T47D (cell line): ENCODE results near the gene CSNK1G3.

Source experiments
- DNase-seq, 2 experiments: peaks; one replicate each; pipeline versions ENCODE4 v3.0.0 to v3.0.0-alpha.2; 2011 to 2012; ENCODE audit warnings: low read depth in 1 of 2, low spot score in 1 of 2
- JUND ChIP-seq: IDR thresholded peaks from 2 replicates; pipeline ENCODE4 v1.6.1; 2012; ENCODE audit warnings: low read depth
- in situ Hi-C: cut with HindIII; loops from 2 replicates; pipeline ENCODE4 v1.10.0; 2016; ENCODE audit warnings: low sequenced_read_pairs, low pct_unique_long_range_greater_than_20kb

CSNK1G3 gene

DNA sequence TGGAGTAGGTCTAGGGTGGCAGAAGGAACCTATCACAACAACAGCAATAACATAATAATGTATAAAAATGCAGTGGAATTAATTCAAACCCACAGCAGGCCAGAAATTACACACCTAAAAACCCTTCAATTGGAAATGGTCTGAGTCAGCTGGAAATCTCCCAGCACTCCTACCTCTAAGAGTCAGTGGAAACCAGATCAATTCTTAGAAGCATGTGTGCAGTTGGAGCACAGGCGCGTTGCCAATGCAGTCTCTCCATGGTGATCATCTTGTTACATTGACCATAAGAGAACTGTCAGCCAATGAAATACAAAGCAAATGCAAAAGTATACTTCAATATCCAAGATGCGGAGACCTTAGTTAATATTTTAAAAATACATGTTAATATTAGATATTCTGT, 15.1 kb upstream of the CSNK1G3 start:
- DNase-seq, result no peak
- TF ChIP-seq JUND, result no peak
- in situ Hi-C loops, result no loop called here

DNA sequence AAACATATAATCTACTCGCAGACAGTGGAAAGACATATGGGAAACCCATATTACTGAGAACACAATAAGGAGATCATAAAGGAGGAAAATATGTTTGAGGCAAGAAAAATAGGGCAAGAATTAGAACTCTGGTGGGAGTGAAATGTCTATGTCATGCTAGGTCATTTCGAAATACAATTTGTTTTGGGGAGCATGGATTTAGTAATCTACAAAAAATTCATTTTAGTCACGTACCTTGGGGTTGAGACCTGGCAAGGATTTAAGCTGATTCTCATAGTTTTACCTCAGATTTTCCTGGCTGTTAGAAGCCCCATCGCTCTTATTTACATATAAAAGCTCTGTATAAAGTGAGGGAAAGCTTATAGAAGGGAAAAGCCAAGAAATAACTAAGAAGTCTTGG, 11.5 kb upstream of the CSNK1G3 start:
- in situ Hi-C loops, result no loop called here
- TF ChIP-seq JUND, result no peak
- DNase-seq, result no peak

DNA sequence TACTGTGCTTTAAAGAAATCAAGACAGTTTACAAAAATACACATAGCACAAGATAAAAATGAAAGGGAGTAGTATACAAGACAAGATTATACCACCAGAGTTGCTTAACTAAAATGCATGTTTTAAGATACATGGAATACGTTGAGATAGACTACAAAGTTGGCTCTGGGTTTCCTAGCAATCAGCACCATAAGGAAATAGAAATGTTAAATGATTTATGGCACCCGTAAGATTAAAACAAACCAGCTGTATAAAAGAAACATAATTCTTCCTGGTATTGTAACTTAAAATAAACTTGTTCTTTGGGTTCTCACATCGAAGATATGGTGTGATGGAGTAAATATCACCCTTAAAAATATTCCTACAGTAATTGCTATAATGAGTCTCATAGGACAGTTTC, 9.9 kb upstream of the CSNK1G3 start:
- no peak for TF ChIP-seq JUND
- no peak for DNase-seq
- in situ Hi-C loops, result no loop called here

DNA sequence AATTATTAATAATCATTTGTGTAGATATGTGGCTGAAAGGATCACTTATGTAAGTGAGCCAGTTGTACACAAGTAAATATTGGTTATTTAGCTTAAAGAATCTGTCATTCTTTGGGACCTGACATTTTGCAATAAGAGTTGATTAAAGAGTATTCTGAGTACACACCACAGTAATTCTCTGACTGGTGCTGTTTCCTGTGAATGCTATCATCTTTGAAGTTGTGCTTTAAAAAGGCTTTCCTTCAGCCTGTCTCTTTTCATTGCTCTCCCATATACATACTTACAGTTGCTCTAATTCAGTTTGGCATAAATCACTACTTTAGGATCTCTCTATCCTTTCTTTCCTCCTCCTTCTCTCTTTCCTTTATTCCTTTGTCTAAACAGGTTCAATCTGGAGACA, 8.7 kb upstream of the CSNK1G3 start:
- no peak for DNase-seq
- no peak for TF ChIP-seq JUND
- in situ Hi-C loops, result no loop called here

DNA sequence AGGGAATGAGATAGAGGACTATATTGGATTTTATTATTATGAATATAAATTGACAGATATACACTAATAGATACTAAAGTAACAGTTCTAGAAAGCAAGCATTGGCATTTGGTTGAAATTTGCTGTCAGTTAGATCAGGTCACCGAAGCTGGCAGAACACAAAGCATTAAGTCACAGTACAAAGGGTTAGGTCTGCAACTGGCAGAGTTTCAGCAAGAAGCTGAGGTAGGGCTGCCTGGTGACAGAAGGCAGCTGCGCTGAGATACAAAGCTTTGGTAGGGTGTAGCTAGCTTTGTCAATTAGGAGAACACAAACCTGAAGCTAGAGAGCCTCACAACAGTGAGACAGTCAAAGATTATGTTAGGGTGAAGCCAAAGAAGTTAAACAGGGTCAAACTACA, 6.3 kb upstream of the CSNK1G3 start:
- no peak for DNase-seq
- in situ Hi-C loops, result no loop called here
- no peak for TF ChIP-seq JUND

DNA sequence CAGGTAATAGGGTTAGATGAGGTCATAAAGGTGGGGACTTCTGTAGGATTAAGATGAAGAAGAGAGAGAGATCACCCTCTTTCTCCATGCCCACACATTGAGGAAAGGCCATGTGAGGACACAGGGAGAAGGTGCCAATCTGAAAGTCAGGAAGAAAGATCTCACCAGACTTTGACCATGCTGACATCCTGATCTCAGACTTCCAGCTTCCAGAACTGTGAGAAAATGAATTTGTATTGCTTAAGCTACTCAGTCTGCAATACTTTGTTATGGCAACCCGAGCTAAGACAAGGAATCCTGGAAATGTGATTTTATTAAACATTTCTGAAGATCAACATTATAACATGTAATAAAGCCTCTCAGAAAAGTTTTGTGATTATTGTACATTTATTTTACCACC, 3.5 kb upstream of the CSNK1G3 start:
- in situ Hi-C loops, result no loop called here
- DNase-seq, result no peak
- TF ChIP-seq JUND, result no peak

DNA sequence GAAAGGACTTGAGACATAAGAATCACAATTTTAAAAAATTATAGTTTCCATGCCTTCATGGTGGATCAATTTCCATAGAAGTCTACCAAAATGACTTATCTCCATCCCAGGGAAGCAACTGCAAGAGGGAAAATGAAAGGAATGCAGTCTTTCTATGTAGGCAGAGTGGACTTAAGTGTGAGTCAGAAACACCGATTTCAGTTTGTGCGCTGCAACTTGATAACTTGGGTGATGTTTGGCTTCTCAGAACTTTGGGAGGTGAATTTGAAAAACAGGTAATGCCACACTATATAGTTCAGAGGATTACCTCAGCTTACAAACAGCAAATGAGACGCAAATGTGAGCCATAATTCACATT, 708 bp upstream of the CSNK1G3 start:
- no peak for DNase-seq
- in situ Hi-C loops, result no loop called here
- TF ChIP-seq JUND, result no peak

DNA sequence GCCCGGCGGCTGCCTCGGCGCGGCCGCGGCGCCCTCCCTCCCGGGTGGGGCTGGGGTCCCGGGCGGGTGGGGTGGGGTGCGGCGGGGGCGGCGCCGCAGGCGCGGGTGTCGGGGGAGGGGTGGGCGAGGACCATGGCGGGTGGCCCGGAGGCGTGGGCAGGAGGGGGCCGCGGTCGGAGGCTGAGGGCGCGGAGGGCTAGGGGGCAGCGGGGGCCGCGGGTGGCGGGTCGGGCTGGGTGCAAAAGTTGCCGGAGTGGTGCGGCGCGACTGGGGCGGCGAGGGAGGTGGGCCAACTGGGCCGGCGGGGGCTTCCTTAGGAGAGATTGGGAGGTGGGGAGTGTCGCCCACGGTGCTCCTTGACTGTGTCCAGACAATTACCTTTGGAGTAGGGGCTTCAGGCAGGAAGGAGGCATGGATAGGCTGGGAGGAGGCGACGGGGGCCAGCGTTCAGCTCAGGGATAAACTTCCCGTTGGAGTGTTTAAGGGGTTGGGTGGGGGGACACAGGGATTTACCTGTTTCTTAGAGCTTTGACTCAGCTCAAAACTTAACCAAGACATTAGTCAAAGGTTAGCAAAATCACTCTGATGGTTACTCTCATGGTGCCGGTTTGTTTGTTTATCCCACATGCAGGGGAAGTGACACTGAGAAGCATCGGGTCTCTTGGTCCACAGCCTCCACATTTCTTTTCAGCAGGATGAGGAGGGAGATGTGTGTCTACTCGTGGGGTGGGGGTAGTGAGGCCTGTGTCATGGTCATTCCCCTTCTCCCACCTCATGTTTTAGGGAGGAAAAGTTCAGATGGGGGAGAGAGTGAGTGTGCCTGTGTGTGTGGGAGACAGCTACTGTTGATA, 859 bp downstream of the CSNK1G3 start:
- peak in 1 of 2 experiments; percentile 11 for DNase-seq
- in situ Hi-C loops, result no loop called here
- no peak for TF ChIP-seq JUND

DNA sequence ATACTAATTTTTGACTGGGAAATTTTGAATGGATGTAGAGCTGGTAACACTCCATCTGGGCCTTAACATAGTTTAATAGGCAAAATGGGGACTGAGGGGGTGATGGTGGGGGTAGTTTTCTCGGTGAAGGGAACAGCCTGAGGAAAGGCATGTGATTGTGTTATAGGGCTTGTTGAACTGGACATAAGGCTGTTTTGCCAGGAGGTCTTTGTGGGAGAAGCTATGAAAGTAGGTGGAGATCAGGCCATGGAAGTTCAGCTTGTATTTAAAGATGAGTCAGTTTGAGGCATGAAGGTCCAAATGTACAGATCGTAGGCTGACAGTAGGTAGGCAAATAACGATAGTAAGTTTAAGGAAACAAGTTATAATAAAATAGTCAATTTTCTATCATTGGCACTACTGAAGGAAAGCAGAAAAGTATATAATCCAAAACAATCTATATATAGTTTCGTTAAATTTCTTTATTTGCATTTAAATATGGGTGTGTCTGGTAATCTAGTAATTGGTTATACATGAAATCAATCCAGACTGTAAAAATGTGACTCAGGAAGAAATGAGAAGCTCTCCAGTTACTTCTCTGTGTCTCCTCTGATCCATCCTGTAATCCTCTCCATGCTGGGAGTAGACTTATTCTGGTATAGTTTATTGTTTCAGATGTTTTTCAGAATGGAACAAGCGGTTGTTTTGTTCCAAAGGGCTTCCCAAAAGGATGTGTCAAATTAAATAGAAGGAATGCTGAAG, 2.8 kb downstream of the CSNK1G3 start:
- DNase-seq, result no peak
- in situ Hi-C loops, result no loop called here
- no peak for TF ChIP-seq JUND

DNA sequence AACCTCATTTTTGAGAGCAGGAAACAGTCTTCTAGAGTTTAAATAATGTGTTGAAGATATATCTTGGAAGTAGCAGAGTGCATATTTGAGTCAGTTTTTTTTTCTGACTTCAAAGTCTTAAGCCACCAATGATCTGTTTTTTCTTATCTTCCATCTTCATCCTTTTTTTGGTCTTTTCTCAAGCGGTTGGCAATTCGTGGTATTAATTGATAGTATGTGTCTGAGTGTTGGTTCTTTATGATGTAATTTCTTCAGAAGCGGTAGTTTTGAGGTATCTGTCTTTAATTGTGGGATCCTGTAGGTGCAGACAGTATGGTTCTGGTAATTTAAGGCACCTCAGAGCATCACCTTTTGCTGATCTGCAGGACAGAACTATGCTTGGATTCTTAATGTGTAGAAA, 3.9 kb downstream of the CSNK1G3 start:
- no peak for TF ChIP-seq JUND
- no peak for DNase-seq
- in situ Hi-C loops, result no loop called here

DNA sequence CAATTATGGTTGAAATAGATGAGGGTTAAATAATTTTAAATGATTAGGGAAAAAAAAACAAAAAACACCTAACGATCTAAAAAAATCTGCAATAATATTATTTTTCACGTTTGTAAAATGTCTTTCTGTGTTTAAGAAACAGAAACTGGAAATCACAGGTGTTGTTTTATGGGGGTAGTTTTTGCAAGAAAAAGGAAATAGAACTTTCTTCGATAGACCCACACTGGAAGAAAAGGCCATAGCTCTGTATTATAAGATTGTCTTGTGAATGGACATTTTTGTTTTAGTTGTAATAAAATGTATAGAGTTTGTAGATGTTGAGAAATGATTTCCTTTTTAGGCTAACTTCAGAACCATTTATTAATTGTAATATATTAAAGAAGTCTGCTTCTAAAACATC, 5.5 kb downstream of the CSNK1G3 start:
- in situ Hi-C loops, result no loop called here
- no peak for DNase-seq
- TF ChIP-seq JUND, result no peak

DNA sequence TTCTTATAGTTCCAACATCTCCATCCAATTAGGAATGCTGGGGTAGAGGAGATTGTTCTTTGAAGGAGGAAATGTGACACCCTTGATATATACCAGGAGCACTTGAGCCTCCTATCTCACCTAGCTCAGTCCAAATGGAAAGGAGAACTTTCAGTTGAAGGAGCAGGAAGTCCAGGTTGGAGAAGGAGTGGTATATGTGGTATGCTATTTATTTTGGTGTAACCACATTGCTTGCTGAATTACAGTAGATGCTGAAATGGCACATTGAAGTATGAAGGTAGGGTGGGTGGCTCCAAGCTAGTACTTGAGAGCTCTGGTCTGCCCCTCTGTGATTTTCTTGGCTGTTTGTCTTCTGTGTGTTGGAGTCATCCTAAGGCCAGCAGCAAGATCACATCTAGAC, 6.1 kb downstream of the CSNK1G3 start:
- in situ Hi-C loops, result no loop called here
- TF ChIP-seq JUND, result no peak
- DNase-seq, result no peak

DNA sequence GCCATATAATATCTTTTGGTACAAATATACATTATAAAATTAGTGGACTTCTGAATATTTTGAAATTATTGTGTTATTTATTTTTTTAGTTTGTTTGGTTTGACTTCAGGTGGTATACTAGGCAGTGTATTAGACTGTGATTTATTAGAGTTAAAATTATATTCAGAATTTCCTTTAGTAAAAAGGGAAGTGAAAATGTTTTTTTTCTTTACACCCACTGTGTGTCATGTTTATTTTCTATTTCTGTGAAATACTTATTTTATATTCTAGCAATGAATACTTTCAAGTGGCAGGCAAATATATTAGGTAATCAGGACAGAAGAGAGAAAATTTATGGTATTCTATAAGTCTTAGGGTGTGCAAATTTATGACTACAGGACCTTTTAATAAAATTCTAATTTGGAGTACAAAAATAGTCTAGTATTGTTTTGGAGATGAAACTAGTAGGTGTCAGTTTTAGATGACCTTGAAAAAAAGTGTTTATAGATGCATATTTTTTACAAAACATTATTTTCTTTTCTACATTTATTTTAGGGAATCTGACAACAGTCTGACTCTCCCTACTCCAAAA, 8.8 kb downstream of the CSNK1G3 start:
- no peak for DNase-seq
- no peak for TF ChIP-seq JUND
- in situ Hi-C loops, result no loop called here
